HG03354 (cell line): ENCODE measurements around the gene BMAL2.

ENCODE experiments used
- ATAC-seq: cut with Tn5 transposase; IDR thresholded peaks from one replicate; pipeline ENCODE4 v1.9.1; 2021; ENCODE audit warnings: mild to moderate bottlenecking; ENCODE audit not compliant: unreplicated experiment, poor library complexity, severe bottlenecking

Gene BMAL2

GRCh38 chr12:27316947-27317346 lies 15.7 kb upstream of the BMAL2 start:
- ATAC-seq = no peak

GRCh38 chr12:27319409-27319808 lies 13.2 kb upstream of the BMAL2 start:
- ATAC-seq = no peak

- ATAC-seq = no peak
These were observed 12.8 kb upstream of the BMAL2 start for GRCh38 chr12:27319848-27320247.

GRCh38 chr12:27324530-27324929 lies 8.1 kb upstream of the BMAL2 start:
- ATAC-seq = no peak

- no peak for ATAC-seq
These were observed 1.8 kb upstream of the BMAL2 start for GRCh38 chr12:27330846-27331245.

GRCh38 chr12:27331291-27331926 lies 1.2 kb upstream of the BMAL2 start:
- ATAC-seq = peak; percentile 41

- no peak for ATAC-seq
These were observed 710 bp upstream of the BMAL2 start for GRCh38 chr12:27331927-27332324.

- ATAC-seq = no peak
These were observed 276 bp upstream of the BMAL2 start for GRCh38 chr12:27332407-27332713.

- ATAC-seq = peak; percentile 31
These were observed 870 bp downstream of the BMAL2 start for GRCh38 chr12:27333403-27334009.

- peak; percentile 40 for ATAC-seq
These were observed 1.5 kb downstream of the BMAL2 start for GRCh38 chr12:27334042-27334720.

GRCh38 chr12:27334721-27335082 lies 2.1 kb downstream of the BMAL2 start:
- ATAC-seq = no peak

- no peak for ATAC-seq
These were observed 3.0 kb downstream of the BMAL2 start for GRCh38 chr12:27335364-27336281.

- no peak for ATAC-seq
These were observed 3.6 kb downstream of the BMAL2 start for GRCh38 chr12:27336282-27336653.

- no peak for ATAC-seq
These were observed 4.7 kb downstream of the BMAL2 start for GRCh38 chr12:27337376-27337775.

GRCh38 chr12:27338473-27338872 lies 5.8 kb downstream of the BMAL2 start:
- no peak for ATAC-seq

GRCh38 chr12:27340971-27341370 lies 8.3 kb downstream of the BMAL2 start:
- ATAC-seq = no peak

GRCh38 chr12:27342536-27342935 lies 9.9 kb downstream of the BMAL2 start:
- ATAC-seq = no peak

- no peak for ATAC-seq
These were observed 10.8 kb downstream of the BMAL2 start for GRCh38 chr12:27343255-27344000.

GRCh38 chr12:27344246-27344645 lies 11.6 kb downstream of the BMAL2 start:
- ATAC-seq = no peak

GRCh38 chr12:27344760-27345159 lies 12.1 kb downstream of the BMAL2 start:
- no peak for ATAC-seq
